GM18517 (cell line): ENCODE measurements around the gene THSD7A.

Source experiments
- ATAC-seq: cut with Tn5 transposase; IDR thresholded peaks from one replicate; pipeline ENCODE4 v1.9.1; 2021; ENCODE audit warnings: mild to moderate bottlenecking, moderate library complexity; ENCODE audit not compliant: unreplicated experiment

The THSD7A gene

GRCh38 chr7:11831736-11832495 lies at the start of gene THSD7A:
THSD7A (minus strand) TSS chr7:11832198; CDS start chr7:11831946, 252 bp downstream.
- ATAC-seq: no peak

- no peak for ATAC-seq
Measured at GRCh38 chr7:11881680-11882079, 49.7 kb upstream of the THSD7A start.

- no peak for ATAC-seq
Measured at GRCh38 chr7:11875635-11876034, 43.6 kb upstream of the THSD7A start.

- ATAC-seq: no peak
Measured at GRCh38 chr7:11865671-11866070, 33.7 kb upstream of the THSD7A start.

GRCh38 chr7:11858622-11859302 lies 26.8 kb upstream of the THSD7A start:
- no peak for ATAC-seq

GRCh38 chr7:11858026-11858425 lies 26.0 kb upstream of the THSD7A start:
- ATAC-seq: no peak

GRCh38 chr7:11848251-11848650 lies 16.3 kb upstream of the THSD7A start:
- ATAC-seq: no peak

- ATAC-seq: no peak
Measured at GRCh38 chr7:11847336-11847735, 15.3 kb upstream of the THSD7A start.

- no peak for ATAC-seq
Measured at GRCh38 chr7:11846361-11846955, 14.5 kb upstream of the THSD7A start.

GRCh38 chr7:11843113-11843765 lies 11.2 kb upstream of the THSD7A start:
- peak; percentile 69 for ATAC-seq

- ATAC-seq: no peak
Measured at GRCh38 chr7:11841657-11842056, 9.7 kb upstream of the THSD7A start.

GRCh38 chr7:11835260-11835659 lies 3.3 kb upstream of the THSD7A start:
- no peak for ATAC-seq

- no peak for ATAC-seq
Measured at GRCh38 chr7:11833431-11833830, 1.4 kb upstream of the THSD7A start.

- no peak for ATAC-seq
Measured at GRCh38 chr7:11831156-11831735, 752 bp downstream of the THSD7A start.

GRCh38 chr7:11830582-11831155 lies 1.3 kb downstream of the THSD7A start:
- no peak for ATAC-seq

- ATAC-seq: no peak
Measured at GRCh38 chr7:11829954-11830353, 2.0 kb downstream of the THSD7A start.

- no peak for ATAC-seq
Measured at GRCh38 chr7:11819947-11820346, 12.1 kb downstream of the THSD7A start.

GRCh38 chr7:11819271-11819670 lies 12.7 kb downstream of the THSD7A start:
- no peak for ATAC-seq

- ATAC-seq: no peak
Measured at GRCh38 chr7:11818281-11818680, 13.7 kb downstream of the THSD7A start.

GRCh38 chr7:11817111-11817740 lies 14.8 kb downstream of the THSD7A start:
- no peak for ATAC-seq
